ENCODE data around the gene CNTD1.
"Not testable (repeated sequence)": the region's sequence is repeated elsewhere in the genome, so short reads cannot be mapped to it uniquely, and the experiment has no call there.

Gene CNTD1

DNA sequence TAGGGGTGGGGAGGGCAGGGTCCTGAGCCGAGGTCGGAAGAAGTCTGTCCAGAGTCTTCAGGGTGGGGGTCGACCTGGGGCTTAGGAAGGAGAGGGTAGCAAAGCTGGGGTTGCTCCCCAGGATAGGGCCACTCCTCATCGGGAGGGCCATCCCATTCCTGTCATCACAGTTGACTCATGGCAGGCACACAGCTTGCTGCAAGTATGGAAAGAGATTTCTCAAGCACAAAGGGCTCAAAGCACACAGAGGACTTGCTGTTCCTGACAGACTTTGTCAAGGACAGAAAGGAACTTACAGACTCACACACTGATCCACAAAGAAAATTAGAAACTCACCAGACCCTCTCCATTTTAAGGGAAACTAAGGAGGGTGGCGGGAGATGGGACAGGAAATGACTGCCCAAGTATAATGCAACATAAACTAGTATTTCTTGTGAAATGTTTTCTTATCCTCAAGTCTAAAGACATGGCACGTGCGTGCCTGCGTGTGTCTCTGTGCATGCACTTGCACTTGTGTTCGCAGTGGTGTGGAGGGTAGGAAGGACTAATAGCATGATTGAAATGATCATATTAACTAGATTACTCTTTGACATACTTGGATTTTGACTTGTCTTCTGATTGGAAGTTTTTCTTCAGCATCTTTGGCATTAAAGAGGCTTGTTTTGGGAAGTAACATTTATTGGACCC, 48.1 kb downstream of the CNTD1 start:
- no peak for DNase-seq

DNA sequence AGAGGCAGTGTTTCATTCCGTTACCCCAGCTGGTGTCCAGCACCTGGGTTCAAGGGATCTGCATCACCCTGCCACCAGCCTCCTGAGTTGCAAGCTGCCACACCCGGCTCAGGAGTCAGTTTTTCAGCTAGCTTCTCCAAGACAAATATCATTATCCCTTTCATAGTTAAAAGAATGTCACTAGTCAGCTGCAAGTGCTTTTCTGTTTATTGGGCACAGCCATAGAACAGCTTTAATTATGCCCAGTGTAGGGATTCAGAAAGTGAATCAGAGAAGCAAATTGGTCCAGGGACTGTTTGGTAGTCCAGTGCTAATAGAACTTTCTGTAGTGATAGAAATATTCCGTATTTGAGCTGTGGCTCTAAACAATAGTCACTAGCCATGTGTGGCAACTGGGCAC, 49.4 kb downstream of the CNTD1 start:
- no peak for DNase-seq

GRCh38 chr17:42849031-42849430, 50.4 kb downstream of the CNTD1 start:
- DNase-seq: no peak

DNA sequence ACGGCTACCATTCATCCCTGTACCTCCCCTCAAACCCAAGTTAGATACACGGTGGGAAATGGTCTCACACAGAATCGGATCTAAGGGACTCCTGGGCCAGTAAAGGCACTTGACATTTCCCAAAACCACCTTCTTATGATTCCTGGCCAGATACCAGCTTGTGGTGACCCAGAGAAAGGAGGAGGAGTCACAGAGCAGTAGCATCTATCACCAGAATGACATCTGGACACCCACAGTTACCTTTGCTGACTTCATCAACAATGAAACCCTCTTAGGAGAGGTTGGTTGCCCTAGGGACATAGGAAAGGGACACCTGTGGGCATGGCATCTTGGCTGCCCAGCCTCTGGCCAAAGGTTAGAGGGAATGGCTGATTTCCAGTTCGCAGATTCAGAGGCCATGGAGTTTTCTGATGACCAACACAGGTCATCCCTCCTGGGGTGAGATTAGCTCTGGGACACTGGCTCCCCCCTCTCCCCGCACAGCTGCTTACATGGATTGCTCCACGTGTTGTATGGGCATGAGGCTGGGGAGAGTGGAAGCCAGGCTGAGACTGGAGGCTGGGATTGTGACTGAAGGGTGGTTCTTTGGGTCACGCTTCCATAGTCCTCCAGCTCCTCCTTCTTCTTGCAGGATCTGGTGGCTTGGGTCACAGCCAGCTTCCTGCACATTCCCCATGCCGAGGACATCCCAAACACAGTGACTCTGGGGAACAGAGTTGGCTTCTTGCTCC, 51.0 kb downstream of the CNTD1 start:
- DNase-seq: no peak

- DNase-seq: no peak
These were observed 52.3 kb downstream of the CNTD1 start, which contains the start of gene AOC3 for GRCh38 chr17:42850954-42851353. AOC3 (plus strand) TSS chr17:42851199; CDS start chr17:42851344, 145 bp downstream.

DNA sequence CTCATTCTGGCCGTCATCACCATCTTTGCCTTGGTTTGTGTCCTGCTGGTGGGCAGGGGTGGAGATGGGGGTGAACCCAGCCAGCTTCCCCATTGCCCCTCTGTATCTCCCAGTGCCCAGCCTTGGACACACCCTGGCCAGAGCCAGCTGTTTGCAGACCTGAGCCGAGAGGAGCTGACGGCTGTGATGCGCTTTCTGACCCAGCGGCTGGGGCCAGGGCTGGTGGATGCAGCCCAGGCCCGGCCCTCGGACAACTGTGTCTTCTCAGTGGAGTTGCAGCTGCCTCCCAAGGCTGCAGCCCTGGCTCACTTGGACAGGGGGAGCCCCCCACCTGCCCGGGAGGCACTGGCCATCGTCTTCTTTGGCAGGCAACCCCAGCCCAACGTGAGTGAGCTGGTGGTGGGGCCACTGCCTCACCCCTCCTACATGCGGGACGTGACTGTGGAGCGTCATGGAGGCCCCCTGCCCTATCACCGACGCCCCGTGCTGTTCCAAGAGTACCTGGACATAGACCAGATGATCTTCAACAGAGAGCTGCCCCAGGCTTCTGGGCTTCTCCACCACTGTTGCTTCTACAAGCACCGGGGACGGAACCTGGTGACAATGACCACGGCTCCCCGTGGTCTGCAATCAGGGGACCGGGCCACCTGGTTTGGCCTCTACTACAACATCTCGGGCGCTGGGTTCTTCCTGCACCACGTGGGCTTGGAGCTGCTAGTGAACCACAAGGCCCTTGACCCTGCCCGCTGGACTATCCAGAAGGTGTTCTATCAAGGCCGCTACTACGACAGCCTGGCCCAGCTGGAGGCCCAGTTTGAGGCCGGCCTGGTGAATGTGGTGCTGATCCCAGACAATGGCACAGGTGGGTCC, 52.9 kb downstream of the CNTD1 start:
- not testable (repeated sequence) for DNase-seq

GRCh38 chr17:42852351-42852750, 53.7 kb downstream of the CNTD1 start:
- DNase-seq: no peak

DNA sequence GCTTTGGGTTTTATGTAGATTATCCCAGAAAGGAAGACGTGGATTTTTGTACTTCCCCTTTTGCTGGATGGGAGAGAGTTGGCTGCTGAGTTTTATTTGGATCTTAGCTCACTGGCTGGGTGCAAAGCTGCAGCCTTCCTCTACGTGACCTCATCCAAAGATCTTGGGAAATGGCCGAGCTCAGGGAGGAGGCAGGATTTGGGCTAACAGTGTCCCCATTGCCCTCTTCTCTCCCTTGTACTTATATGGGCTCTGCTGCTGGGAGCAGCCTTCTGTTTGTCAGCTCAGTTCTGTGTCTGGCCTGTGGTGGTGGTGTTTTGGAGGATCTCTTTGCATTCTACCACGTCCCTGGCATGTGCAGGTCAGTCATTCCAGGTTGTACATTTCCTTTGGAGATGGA, 54.3 kb downstream of the CNTD1 start:
- no peak for DNase-seq

DNA sequence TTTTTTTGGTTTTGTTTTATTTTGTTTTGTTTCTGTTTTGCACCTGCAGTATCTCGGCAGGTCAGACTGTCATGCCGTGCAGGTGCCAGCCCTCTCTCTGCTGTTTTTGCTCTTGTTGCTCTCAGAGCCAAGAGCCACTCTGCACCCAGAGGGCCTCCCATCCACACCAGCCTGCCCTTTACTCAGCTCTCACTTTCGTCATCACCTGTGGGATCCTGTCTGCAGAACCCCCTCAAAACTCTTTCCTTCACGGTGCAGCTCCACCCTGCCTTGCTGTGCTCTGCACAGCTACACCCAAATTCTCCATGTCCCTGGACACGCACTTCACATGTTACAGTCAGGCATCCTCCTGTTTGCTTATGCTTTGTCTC, 54.9 kb downstream of the CNTD1 start:
- no peak for DNase-seq

GRCh38 chr17:42853968-42854790, 55.5 kb downstream of the CNTD1 start:
- no peak for DNase-seq

DNA sequence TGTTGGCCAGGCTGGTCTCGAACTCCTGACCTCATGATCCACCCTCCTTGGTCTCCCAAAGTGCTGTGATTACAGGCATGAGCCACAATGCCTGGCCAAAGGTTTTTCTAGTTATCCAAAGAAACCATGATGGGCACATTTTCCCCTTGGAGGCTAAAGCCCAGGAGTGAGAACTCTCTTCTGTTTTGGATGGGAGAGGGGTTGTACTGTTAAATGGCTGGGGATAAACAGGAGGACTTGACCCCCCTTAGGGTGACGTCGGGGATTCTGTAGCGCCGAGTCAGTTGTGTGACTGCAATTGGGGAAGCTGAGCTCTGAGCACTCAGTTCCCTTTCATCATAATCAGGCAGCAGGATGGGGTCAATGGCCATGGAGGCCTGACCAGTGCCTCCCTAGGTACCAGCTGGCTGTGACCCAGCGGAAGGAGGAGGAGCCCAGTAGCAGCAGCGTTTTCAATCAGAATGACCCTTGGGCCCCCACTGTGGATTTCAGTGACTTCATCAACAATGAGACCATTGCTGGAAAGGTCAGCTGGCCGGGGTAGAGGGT, 56.5 kb downstream of the CNTD1 start:
- no peak for DNase-seq

GRCh38 chr17:42856093-42856492, 57.4 kb downstream of the CNTD1 start:
- DNase-seq: not testable (repeated sequence)

- DNase-seq: not testable (repeated sequence)
These were observed 57.9 kb downstream of the CNTD1 start for GRCh38 chr17:42856516-42856915.

GRCh38 chr17:42857389-42857788, 58.7 kb downstream of the CNTD1 start:
- DNase-seq: no peak
